Measurements from ENCODE around the gene DNM1. TPM values are rescaled to one million over a fixed set of nuclear protein-coding genes. Genes with fewer than 3 reads are reported as not detected.
A peak's percentile ranks its signal among the peaks of the same experiment; 100 is the strongest.

Gene DNM1
- total RNA-seq, 1 donor = 3.6 TPM

DNA sequence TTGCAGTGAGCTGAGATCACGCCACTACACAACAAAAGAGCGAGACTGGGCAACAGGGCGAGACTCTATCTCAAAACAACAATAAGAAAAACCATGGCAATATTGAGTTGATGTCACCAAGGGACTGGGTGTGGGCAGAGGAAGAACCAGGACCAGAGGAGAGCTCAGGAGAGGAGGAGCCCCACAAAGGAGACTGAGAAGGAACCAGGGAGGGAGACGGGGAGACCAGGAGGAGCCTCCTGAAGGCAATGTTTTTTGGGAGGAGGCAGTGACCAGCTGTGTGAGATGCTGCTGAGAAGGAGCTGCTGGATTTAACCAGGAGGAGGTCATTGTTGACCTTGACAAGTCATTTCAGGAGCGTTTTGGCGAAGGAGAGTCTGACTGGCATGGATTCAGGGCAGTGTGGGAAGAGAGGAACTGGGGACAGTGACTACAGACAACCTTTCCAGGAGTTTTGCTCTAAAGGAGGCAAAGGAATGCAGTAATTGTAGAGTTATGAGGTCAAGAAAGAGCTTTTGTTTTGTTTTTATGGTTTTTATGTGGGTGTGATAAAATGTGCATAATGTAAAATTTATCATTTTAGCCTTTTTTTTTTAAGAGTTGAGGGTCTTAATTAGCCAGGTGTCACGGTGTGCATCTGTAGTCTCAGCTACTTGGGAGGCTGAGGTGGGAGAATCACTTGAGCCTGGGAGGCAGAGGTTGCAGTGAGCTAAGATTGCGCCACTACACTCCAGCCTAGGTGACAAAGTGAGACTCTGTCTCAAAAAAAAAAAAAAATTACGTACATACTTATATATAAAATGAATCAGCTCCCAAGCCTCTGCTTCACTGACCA lies 101.2 kb downstream of the DNM1 start:
- Histone ChIP-seq H3K9me3 (ENCODE audit: low read depth, low read length) (no peaks in the 10 kb centered on the region), H4K20me1 (ENCODE audit: insufficient read depth, low read length) (peaks cover 3% of the 10 kb centered on the region), H3K79me2 (ENCODE audit: insufficient read depth, low read length) (no peaks in the 10 kb centered on the region), H3K36me3 (ENCODE audit: insufficient read depth, low read length) (peaks cover 11% of the 10 kb centered on the region), H3K4me1 (ENCODE audit: insufficient read depth, low read length) (peaks cover 43% of the 10 kb centered on the region), H3K4me2 (ENCODE audit: insufficient read depth, low read length) (peak overlapping the region; percentile 56), H2AFZ (ENCODE audit: low read length) (no peak overlapping the region), H3K4me3 (ENCODE audit: insufficient read depth, low read length) (no peak overlapping the region), H3K27me3 (ENCODE audit: insufficient read depth, low read length) (no peaks in the 10 kb centered on the region), H3K27ac (ENCODE audit: low read depth, low read length) (peak overlapping the region; percentile 80)
- peak; percentile 85 for DNase-seq (ENCODE audit: insufficient read length, low spot score, missing footprints)
- TF ChIP-seq, protein P1, sequence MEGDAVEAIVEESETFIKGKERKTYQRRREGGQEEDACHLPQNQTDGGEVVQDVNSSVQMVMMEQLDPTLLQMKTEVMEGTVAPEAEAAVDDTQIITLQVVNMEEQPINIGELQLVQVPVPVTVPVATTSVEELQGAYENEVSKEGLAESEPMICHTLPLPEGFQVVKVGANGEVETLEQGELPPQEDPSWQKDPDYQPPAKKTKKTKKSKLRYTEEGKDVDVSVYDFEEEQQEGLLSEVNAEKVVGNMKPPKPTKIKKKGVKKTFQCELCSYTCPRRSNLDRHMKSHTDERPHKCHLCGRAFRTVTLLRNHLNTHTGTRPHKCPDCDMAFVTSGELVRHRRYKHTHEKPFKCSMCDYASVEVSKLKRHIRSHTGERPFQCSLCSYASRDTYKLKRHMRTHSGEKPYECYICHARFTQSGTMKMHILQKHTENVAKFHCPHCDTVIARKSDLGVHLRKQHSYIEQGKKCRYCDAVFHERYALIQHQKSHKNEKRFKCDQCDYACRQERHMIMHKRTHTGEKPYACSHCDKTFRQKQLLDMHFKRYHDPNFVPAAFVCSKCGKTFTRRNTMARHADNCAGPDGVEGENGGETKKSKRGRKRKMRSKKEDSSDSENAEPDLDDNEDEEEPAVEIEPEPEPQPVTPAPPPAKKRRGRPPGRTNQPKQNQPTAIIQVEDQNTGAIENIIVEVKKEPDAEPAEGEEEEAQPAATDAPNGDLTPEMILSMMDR (IDR thresholded peaks at IDR 0.05; ENCODE audit: extremely low read depth, low read depth, low read length) = no peak

Small RNAs within 50 kb of the gene (small RNA-seq; reads per million reads assigned to genes)
- 31.6 reads per million, percentile 95 among the genes with 10 or more reads in this experiment for gene MIR199B
- 0.22 reads per million for gene MIR3154

Other genes starting within 250 kb of the DNM1 start
- 18.0 and 20.6 TPM in 2 replicates for gene EEIG1, start 222.4 kb upstream of the DNM1 start, total RNA-seq
- 10.1 and 10.6 TPM in 2 replicates for gene NAIF1, start 136.1 kb upstream of the DNM1 start, total RNA-seq
- gene SLC25A25, start 135.1 kb upstream of the DNM1 start, total RNA-seq = 9.7 and 13.4 TPM in 2 replicates
- gene PTGES2, start 75.7 kb upstream of the DNM1 start, total RNA-seq = 42.7 and 50.3 TPM in 2 replicates
- not detected in 2 replicates for gene LCN2, start 53.9 kb upstream of the DNM1 start, total RNA-seq
- gene BBLN, start 43.1 kb upstream of the DNM1 start, total RNA-seq = 24.5 and 33.3 TPM in 2 replicates
- 33.7 and 40.1 TPM in 2 replicates for gene CIZ1, start 11.8 kb upstream of the DNM1 start, total RNA-seq
- gene GOLGA2, start 72.6 kb downstream of the DNM1 start, total RNA-seq = 121 and 137 TPM in 2 replicates
- 19.2 and 20.3 TPM in 2 replicates for gene SWI5, start 72.9 kb downstream of the DNM1 start, total RNA-seq
- 16.2 and 16.3 TPM in 2 replicates for gene TRUB2, start 119.1 kb downstream of the DNM1 start, total RNA-seq
- 34.7 and 34.8 TPM in 2 replicates for gene COQ4, start 119.5 kb downstream of the DNM1 start, total RNA-seq
- 21.4 and 23.0 TPM in 2 replicates for gene SLC27A4, start 137.1 kb downstream of the DNM1 start, total RNA-seq
- 29.2 and 35.1 TPM in 2 replicates for gene URM1, start 168.0 kb downstream of the DNM1 start, total RNA-seq
- gene CERCAM, start 217.5 kb downstream of the DNM1 start, total RNA-seq = 186 and 195 TPM in 2 replicates